BJ (cell line): ENCODE results near the gene HNRNPD. TPM values are rescaled to one million over a fixed set of nuclear protein-coding genes. Genes with fewer than 3 reads are reported as not detected.
"Not testable (repeated sequence)": the region's sequence is repeated elsewhere in the genome, so short reads cannot be mapped to it uniquely, and the experiment has no call there.

Experiments
- CTCF ChIA-PET: fragments of 350-600 bp; formaldehyde crosslinking; extraction: SDS; loops from one replicate; lab custom pipeline; 2021; ENCODE audit warnings: antibody characterized with exemption, inconsistent platforms; lab: Yijun Ruan, JAX
- POLR2A ChIA-PET: fragments of 300-600 bp; sonication (Branson Sonifier 250); formaldehyde crosslinking; extraction: SDS; loops from one replicate; lab custom pipeline; 2021; ENCODE audit warnings: antibody characterized with exemption; lab: Charles Lee
- DNase-seq: peaks from one replicate; pipeline ENCODE4 v3.0.0-alpha.2; 2011; ENCODE audit warnings: low read depth
- H3K27me3 ChIP-seq: 2 replicates; pipeline ENCODE4 v1.6.0; 2011; ENCODE audit warnings: low read length; ENCODE audit not compliant: control insufficient read depth, insufficient read depth
- H3K36me3 ChIP-seq: 2 replicates; pipeline ENCODE4 v1.5.1; 2011; ENCODE audit warnings: low read length; ENCODE audit not compliant: control insufficient read depth, insufficient read depth
- H3K4me3 ChIP-seq: 2 replicates; pipeline ENCODE4 v1.5.1; 2011; ENCODE audit warnings: low read depth, mild to moderate bottlenecking, control low read depth, low read length
- CTCF ChIP-seq: IDR thresholded peaks from 2 replicates; pipeline ENCODE4 v1.5.1; 2011; ENCODE audit warnings: low read depth, mild to moderate bottlenecking, control low read depth, inconsistent platforms, low read length, moderate library complexity; ENCODE audit not compliant: insufficient read depth
- polyA plus RNA-seq: library from polyadenylated mRNA; depleted of rRNA; stranded (reverse); fragments of >200 nt; gene quantifications from 2 replicates; pipeline ENCODE4 v1.2.3, GENCODE V29; 2011

The HNRNPD gene
- polyA plus RNA-seq, 1 experiment: 40.5 TPM

DNA sequence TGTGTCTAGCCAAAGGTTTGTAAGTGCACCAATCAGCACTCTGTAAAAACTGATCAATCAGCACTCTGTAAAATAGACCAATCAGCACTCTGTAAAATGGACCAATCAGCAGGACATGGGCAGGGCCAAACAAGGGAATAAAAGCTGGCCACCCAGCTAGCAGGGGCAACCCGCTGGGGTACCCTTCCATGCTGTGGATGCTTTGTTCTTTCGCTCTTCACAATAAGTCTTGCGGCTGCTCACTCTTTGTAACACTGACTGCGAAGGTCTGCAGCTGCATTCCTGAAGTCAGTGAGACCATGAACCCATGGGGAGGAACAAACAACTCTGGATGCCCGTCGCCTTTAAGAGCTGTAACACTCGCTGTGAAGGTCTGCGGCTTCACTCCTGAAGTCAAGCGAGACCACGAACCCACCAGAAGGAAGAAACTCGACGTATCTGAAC, 42.2 kb upstream of the HNRNPD start:
- Histone ChIP-seq H3K4me3 (no peak overlapping the region), H3K36me3 (no peaks in the 10 kb centered on the region), H3K27me3 (peaks cover 2% of the 10 kb centered on the region; the same call in 1 of the 2 replicates)
- CTCF ChIA-PET: interaction anchor here (1.9 to 2.1 kb wide), 2 partner anchors 9 to 13 kb away, joined by 4 to 8 read pairs; no protein-coding TSS in a partner anchor
- TF ChIP-seq CTCF: no peak
- POLR2A ChIA-PET: no interaction called here
- DNase-seq: no peak

- H3K27me3 ChIP-seq, H3K36me3 ChIP-seq, H3K4me3 ChIP-seq, POLR2A ChIA-PET, DNase-seq: not testable (repeated sequence)
- CTCF ChIA-PET: interaction anchor here (0.6 to 2.1 kb wide), 3 partner anchors 10 to 14 kb away, joined by 3 to 8 read pairs (median 4); no protein-coding TSS in a partner anchor
Observed at GRCh38 chr4:82415061-82415460, 41.3 kb upstream of the HNRNPD start.

DNA sequence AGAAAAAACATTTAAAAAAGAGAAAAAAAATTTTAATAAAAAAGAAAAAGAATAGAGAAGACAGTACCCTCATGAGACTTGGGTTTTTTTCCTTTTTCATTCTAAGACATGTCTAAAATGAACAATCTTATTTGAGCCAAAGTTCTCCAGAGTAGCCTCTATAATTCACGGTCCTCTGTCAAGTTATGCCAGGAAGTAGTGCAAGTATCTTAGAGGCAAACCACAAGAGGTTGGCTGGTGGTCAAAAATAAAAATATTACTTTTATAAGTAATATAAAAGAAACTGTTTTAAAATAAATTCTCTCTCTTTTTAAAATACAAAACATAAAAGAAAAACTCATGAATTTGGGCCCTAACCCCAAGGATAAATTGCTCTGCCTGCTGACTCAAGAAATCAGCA, 29.9 kb upstream of the HNRNPD start:
- H3K4me3 ChIP-seq: no peak overlapping the region
- ChIA-PET CTCF (no interaction called here), POLR2A (no interaction called here)
- no peak for DNase-seq
- peaks cover 3% of the 10 kb centered on the region; the same call in 1 of the 2 replicates for H3K27me3 ChIP-seq
- TF ChIP-seq CTCF: no peak
- no peaks in the 10 kb centered on the region for H3K36me3 ChIP-seq

- CTCF ChIA-PET: interaction anchor here (1.3 kb wide), 1 partner anchor 27 kb away, joined by 3 read pairs; no protein-coding TSS in a partner anchor
Observed at GRCh38 chr4:82402196-82402775, 28.5 kb upstream of the HNRNPD start.

DNA sequence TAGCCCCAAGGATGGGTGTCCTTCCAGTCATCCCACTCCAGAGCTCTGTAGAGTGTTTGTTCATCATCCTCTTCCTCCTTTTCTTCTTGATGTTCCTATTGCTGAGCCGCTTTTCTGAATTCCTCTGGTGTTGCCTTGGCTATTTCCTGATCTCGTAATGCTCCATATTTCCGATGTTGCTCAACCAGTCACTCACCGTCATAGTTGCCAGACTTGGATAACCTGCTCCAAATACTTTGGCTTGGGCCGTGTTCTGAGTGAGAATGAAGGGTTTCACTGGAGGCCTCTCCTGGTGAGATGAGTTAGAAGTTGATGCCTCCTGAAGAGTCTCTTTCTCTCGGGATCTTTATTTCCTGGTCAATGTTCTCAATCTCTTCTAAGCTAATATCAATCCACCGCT, 27.8 kb upstream of the HNRNPD start:
- Histone ChIP-seq H3K4me3 (no peak overlapping the region), H3K36me3 (no peaks in the 10 kb centered on the region), H3K27me3 (peaks cover 3% of the 10 kb centered on the region; the same call in 1 of the 2 replicates)
- ChIA-PET CTCF (interaction anchor here (1.3 kb wide), 1 partner anchor 27 kb away, joined by 3 read pairs; no protein-coding TSS in a partner anchor), POLR2A (no interaction called here)
- DNase-seq: no peak
- no peak for TF ChIP-seq CTCF

More at GRCh38 chr4:82402196-82402775, 28.5 kb upstream of the HNRNPD start:
- H3K4me3 ChIP-seq: no peak overlapping the region
- no peak for TF ChIP-seq CTCF
- DNase-seq: no peak
- no peaks in the 10 kb centered on the region for H3K36me3 ChIP-seq
- peaks cover 3% of the 10 kb centered on the region; the same call in 1 of the 2 replicates for H3K27me3 ChIP-seq
- POLR2A ChIA-PET: no interaction called here
